Measurements from ENCODE around the gene ZRANB3. TPM values are rescaled to one million over a fixed set of nuclear protein-coding genes. Genes with fewer than 3 reads are reported as not detected.
"Not testable (repeated sequence)": the region's sequence is repeated elsewhere in the genome, so short reads cannot be mapped to it uniquely, and the experiment has no call there.

Gene ZRANB3
- total and polyA plus RNA-seq, 12 donors = 0.66 to 5.7 (median 2.2) TPM

GRCh38 chr2:135422898-135423297 is 108.1 kb downstream of the ZRANB3 start:
- DNase-seq = no peak
- no peak for TF ChIP-seq CTCF (IDR thresholded peaks at IDR 0.05)
- no peak for ATAC-seq
- no peaks in the 10 kb centered on the region for H3K27me3 ChIP-seq
- no peak overlapping the region for H3K4me3 ChIP-seq
- peaks cover 0 to 13% (median 9%) of the 10 kb centered on the region in 11 donors for H3K9me3 ChIP-seq
- WGBS, 2 donors = 98 to 99% methylated on average over 3 of the region's 3 CpGs
- no peak overlapping the region for H3K27ac ChIP-seq
- H3K36me3 ChIP-seq = no peaks in the 10 kb centered on the region
- H3K4me1 ChIP-seq = no peaks in the 10 kb centered on the region
- intact Hi-C loops (cut with DNase I) = no loop called here

GRCh38 chr2:135411646-135412045 is 119.4 kb downstream of the ZRANB3 start:
- DNase-seq (no peak), ATAC-seq (no peak)
- 98 to 99% methylated on average over 3 of the region's 3 CpGs for WGBS, 2 donors
- no peak overlapping the region for H3K27ac ChIP-seq
- H3K9me3 ChIP-seq = peaks cover 0 to 27% (median 0%) of the 10 kb centered on the region in 11 donors
- intact Hi-C loops (cut with DNase I) = no loop called here
- no peaks in the 10 kb centered on the region for H3K4me1 ChIP-seq
- no peaks in the 10 kb centered on the region for H3K27me3 ChIP-seq
- no peaks in the 10 kb centered on the region for H3K36me3 ChIP-seq
- TF ChIP-seq CTCF (IDR thresholded peaks at IDR 0.05) = no peak
- no peak overlapping the region for H3K4me3 ChIP-seq

GRCh38 chr2:135409436-135409835 is 121.6 kb downstream of the ZRANB3 start:
- Histone ChIP-seq H3K9me3 (peaks cover 0 to 40% (median 0%) of the 10 kb centered on the region in 11 donors), H3K27ac (no peak overlapping the region), H3K4me3 (no peak overlapping the region), H3K4me1 (no peaks in the 10 kb centered on the region), H3K27me3 (no peaks in the 10 kb centered on the region), H3K36me3 (no peaks in the 10 kb centered on the region)
- intact Hi-C loops (cut with DNase I) = no loop called here
- no peak for TF ChIP-seq CTCF (IDR thresholded peaks at IDR 0.05)
- DNase-seq = no peak
- WGBS, 2 donors = 93 to 94% methylated on average over 5 of the region's 5 CpGs
- no peak for ATAC-seq

- WGBS, 2 donors = 92 to 93% methylated on average over 1 of the region's 1 CpG
- not testable (repeated sequence) for H3K27ac ChIP-seq
Observed at GRCh38 chr2:135396259-135396658, 134.8 kb downstream of the ZRANB3 start.

GRCh38 chr2:135386993-135387392 is 144.0 kb downstream of the ZRANB3 start:
- ATAC-seq = no peak
- H3K9me3 ChIP-seq = peaks cover 0 to 30% (median 6%) of the 10 kb centered on the region in 11 donors
- intact Hi-C loops (cut with DNase I) = no loop called here
- no peaks in the 10 kb centered on the region for H3K4me1 ChIP-seq
- WGBS, 2 donors = 89 to 97% methylated on average over 2 of the region's 2 CpGs
- no peak for DNase-seq
- peaks cover 0 to 11% (median 0%) of the 10 kb centered on the region in 9 donors for H3K36me3 ChIP-seq
- TF ChIP-seq CTCF (IDR thresholded peaks at IDR 0.05) = no peak
- H3K27me3 ChIP-seq = no peaks in the 10 kb centered on the region
- no peak overlapping the region for H3K27ac ChIP-seq
- H3K4me3 ChIP-seq = no peak overlapping the region

More at GRCh38 chr2:135396259-135396658, 134.8 kb downstream of the ZRANB3 start:
- ATAC-seq; H3K4me1 ChIP-seq; H3K27me3 ChIP-seq; H3K36me3 ChIP-seq; intact Hi-C loops (cut with DNase I); DNase-seq; H3K4me3 ChIP-seq; H3K9me3 ChIP-seq: not testable (repeated sequence)
